HepG2 (cell line): ENCODE data around the gene FAM131A. TPM values are rescaled to one million over a fixed set of nuclear protein-coding genes. Genes with fewer than 3 reads are reported as not detected.

ENCODE experiments used
- ARNT2 ChIP-seq: sonication (generic); formaldehyde crosslinking; IDR thresholded peaks from 2 replicates; pipeline ENCODE4 v1.8.0; 2022; ENCODE audit warnings: mild to moderate bottlenecking, low read depth, missing genetic modification reagents, moderate library complexity
- EZH2 ChIP-seq: conservative IDR thresholded peaks from 2 replicates; pipeline ENCODE4 v1.6.1; 2012; ENCODE audit warnings: mild to moderate bottlenecking, low read depth, low read length, moderate library complexity
- NCOR1 ChIP-seq: fragments of 200-600 bp; sonication (generic); IDR thresholded peaks from 2 replicates; pipeline ENCODE4 v1.7.0; 2017; ENCODE audit warnings: antibody characterized with exemption, low read length, borderline replicate concordance
- POGK ChIP-seq: sonication (generic); formaldehyde crosslinking; conservative IDR thresholded peaks from 2 replicates; pipeline ENCODE4 v1.8.0; 2022; ENCODE audit warnings: mild to moderate bottlenecking, moderate library complexity, missing genetic modification reagents
- PPARG ChIP-seq: conservative IDR thresholded peaks from 2 replicates; pipeline ENCODE4 v1.6.1; 2016; ENCODE audit warnings: missing biosample characterization, missing genetic modification reagents
- RFXAP ChIP-seq: sonication (generic); formaldehyde crosslinking; IDR thresholded peaks from 2 replicates; pipeline ENCODE4 v1.4.0; 2020; ENCODE audit warnings: missing genetic modification reagents, borderline replicate concordance
- TCF7L2 ChIP-seq: IDR thresholded peaks from 2 replicates; pipeline ENCODE4 v1.6.1; 2011; ENCODE audit warnings: mild to moderate bottlenecking, low read depth, low read length, moderate library complexity
- THAP7 ChIP-seq: sonication (generic); formaldehyde crosslinking; IDR thresholded peaks from 2 replicates; pipeline ENCODE4 v1.8.1; 2023; ENCODE audit warnings: mild to moderate bottlenecking, missing genetic modification reagents
- ZFP36L2 ChIP-seq: sonication (generic); formaldehyde crosslinking; IDR thresholded peaks from 2 replicates; pipeline ENCODE4 v1.4.0; 2020; ENCODE audit warnings: missing genetic modification reagents
- ZFX ChIP-seq: sonication (generic); formaldehyde crosslinking; IDR thresholded peaks from 2 replicates; pipeline ENCODE4 v1.4.0; 2020; ENCODE audit warnings: mild to moderate bottlenecking, low read depth, missing genetic modification reagents, moderate library complexity
- ZNF143 ChIP-seq: sonication (generic); formaldehyde crosslinking; IDR thresholded peaks from 2 replicates; pipeline ENCODE4 v1.4.0; 2020; ENCODE audit warnings: missing genetic modification reagents
- ZNF484 ChIP-seq: sonication (generic); formaldehyde crosslinking; IDR thresholded peaks from 2 replicates; pipeline ENCODE4 v1.5.1; 2020; ENCODE audit warnings: mild to moderate bottlenecking, low read depth, missing genetic modification reagents, borderline replicate concordance
- ZNF598 ChIP-seq: sonication (generic); formaldehyde crosslinking; IDR thresholded peaks from 2 replicates; pipeline ENCODE4 v1.5.1; 2020; ENCODE audit warnings: mild to moderate bottlenecking, missing genetic modification reagents, borderline replicate concordance
- ZNF672 ChIP-seq: sonication (generic); formaldehyde crosslinking; IDR thresholded peaks from 2 replicates; pipeline ENCODE4 v1.8.1; 2022; ENCODE audit warnings: missing genetic modification reagents
- polyA plus RNA-seq, 8 experiments: library from polyadenylated mRNA; depleted of rRNA in 3 of 8; stranded (reverse) in 7 of 8; unstranded in 1 of 8; fragments of >200 nt; fragmentation: Illumina TruSeq in 4 of 8; extraction: Trizol in 4 of 8; gene quantifications; 2 replicates each; pipeline versions ENCODE4 v1.2.1 to v1.2.3, GENCODE V29; 2011 to 2016; ENCODE audit warnings: low read depth in 4 of 8, missing spikeins in 1 of 8, mixed read lengths in 1 of 8; ENCODE audit not compliant: insufficient read depth in 1 of 8
- total RNA-seq, 5 experiments: library from RNA; depleted of rRNA; stranded (reverse); fragments of >200 nt; fragmentation: Illumina TruSeq; extraction: Trizol; gene quantifications; 2 replicates each; pipeline ENCODE4 v1.2.3, GENCODE V29; 2016; ENCODE audit warnings: low read depth in 1 of 5
- TF ChIP-seq, protein P1 (sequence below): sonication (generic); formaldehyde crosslinking; conservative IDR thresholded peaks from 2 replicates; pipeline ENCODE4 v1.4.0; 2020; ENCODE audit warnings: mild to moderate bottlenecking, missing genetic modification reagents, moderate library complexity
- TF ChIP-seq, protein P2 (sequence below): sonication (generic); formaldehyde crosslinking; IDR thresholded peaks from 2 replicates; pipeline ENCODE4 v1.4.0; 2020; ENCODE audit warnings: missing genetic modification reagents
- TF ChIP-seq, protein P3 (sequence below): sonication (generic); formaldehyde crosslinking; IDR thresholded peaks from 2 replicates; pipeline ENCODE4 v1.5.1; 2020; ENCODE audit warnings: mild to moderate bottlenecking, missing genetic modification reagents, moderate library complexity

FAM131A gene
- total and polyA plus RNA-seq, 2 of the 13 experiments (the other 11 are each of a cell fraction or from before 2014, with no cell fraction given), result 9.2 to 9.3 TPM

DNA sequence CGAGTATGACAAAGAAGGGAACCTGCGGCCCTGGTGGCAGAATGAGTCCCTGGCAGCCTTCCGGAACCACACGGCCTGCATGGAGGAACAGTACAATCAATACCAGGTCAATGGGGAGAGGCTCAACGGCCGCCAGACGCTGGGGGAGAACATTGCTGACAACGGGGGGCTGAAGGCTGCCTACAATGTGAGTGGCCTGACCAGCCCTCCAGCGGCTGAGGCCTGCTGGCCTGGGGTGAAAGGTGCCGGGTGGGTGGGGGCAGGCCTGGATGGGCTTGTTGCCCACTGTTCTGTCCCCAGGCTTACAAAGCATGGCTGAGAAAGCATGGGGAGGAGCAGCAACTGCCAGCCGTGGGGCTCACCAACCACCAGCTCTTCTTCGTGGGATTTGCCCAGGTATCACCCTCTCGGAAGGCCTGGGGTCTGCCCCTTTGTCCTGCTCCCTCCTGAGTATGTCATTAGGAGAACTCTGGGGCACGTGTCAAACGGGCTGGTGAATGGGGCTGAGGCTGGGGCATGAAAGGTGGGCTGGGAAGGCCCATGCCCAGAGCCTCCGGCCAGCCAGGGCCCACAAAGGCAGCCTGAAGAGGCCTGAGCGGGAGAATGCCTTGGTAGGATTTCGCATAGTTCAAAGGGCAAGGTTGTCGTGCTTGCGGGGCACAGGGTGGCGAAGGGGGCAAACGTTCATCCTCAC lies 46.2 kb upstream of the FAM131A start (continued):
- TF ChIP-seq, protein P1, sequence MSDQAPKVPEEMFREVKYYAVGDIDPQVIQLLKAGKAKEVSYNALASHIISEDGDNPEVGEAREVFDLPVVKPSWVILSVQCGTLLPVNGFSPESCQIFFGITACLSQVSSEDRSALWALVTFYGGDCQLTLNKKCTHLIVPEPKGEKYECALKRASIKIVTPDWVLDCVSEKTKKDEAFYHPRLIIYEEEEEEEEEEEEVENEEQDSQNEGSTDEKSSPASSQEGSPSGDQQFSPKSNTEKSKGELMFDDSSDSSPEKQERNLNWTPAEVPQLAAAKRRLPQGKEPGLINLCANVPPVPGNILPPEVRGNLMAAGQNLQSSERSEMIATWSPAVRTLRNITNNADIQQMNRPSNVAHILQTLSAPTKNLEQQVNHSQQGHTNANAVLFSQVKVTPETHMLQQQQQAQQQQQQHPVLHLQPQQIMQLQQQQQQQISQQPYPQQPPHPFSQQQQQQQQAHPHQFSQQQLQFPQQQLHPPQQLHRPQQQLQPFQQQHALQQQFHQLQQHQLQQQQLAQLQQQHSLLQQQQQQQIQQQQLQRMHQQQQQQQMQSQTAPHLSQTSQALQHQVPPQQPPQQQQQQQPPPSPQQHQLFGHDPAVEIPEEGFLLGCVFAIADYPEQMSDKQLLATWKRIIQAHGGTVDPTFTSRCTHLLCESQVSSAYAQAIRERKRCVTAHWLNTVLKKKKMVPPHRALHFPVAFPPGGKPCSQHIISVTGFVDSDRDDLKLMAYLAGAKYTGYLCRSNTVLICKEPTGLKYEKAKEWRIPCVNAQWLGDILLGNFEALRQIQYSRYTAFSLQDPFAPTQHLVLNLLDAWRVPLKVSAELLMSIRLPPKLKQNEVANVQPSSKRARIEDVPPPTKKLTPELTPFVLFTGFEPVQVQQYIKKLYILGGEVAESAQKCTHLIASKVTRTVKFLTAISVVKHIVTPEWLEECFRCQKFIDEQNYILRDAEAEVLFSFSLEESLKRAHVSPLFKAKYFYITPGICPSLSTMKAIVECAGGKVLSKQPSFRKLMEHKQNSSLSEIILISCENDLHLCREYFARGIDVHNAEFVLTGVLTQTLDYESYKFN (CRISPR knock-in tag), result peak; percentile 36; the same call in 1 of the 2 replicates
- TF ChIP-seq NCOR1, result no peak
- TF ChIP-seq THAP7 (CRISPR knock-in tag), result no peak
- TF ChIP-seq, protein P2, sequence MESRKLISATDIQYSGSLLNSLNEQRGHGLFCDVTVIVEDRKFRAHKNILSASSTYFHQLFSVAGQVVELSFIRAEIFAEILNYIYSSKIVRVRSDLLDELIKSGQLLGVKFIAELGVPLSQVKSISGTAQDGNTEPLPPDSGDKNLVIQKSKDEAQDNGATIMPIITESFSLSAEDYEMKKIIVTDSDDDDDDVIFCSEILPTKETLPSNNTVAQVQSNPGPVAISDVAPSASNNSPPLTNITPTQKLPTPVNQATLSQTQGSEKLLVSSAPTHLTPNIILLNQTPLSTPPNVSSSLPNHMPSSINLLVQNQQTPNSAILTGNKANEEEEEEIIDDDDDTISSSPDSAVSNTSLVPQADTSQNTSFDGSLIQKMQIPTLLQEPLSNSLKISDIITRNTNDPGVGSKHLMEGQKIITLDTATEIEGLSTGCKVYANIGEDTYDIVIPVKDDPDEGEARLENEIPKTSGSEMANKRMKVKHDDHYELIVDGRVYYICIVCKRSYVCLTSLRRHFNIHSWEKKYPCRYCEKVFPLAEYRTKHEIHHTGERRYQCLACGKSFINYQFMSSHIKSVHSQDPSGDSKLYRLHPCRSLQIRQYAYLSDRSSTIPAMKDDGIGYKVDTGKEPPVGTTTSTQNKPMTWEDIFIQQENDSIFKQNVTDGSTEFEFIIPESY (CRISPR knock-in tag), result 0 out of 2 replicates have a peak, but pooled peaks have one; percentile 9
- peak; percentile 49 for TF ChIP-seq ZFX (CRISPR knock-in tag)
- TF ChIP-seq ZFP36L2 (CRISPR knock-in tag), result no peak
- TF ChIP-seq ZNF484, result no peak
- no peak for TF ChIP-seq ZNF143 (CRISPR knock-in tag)
- TF ChIP-seq, protein P3, sequence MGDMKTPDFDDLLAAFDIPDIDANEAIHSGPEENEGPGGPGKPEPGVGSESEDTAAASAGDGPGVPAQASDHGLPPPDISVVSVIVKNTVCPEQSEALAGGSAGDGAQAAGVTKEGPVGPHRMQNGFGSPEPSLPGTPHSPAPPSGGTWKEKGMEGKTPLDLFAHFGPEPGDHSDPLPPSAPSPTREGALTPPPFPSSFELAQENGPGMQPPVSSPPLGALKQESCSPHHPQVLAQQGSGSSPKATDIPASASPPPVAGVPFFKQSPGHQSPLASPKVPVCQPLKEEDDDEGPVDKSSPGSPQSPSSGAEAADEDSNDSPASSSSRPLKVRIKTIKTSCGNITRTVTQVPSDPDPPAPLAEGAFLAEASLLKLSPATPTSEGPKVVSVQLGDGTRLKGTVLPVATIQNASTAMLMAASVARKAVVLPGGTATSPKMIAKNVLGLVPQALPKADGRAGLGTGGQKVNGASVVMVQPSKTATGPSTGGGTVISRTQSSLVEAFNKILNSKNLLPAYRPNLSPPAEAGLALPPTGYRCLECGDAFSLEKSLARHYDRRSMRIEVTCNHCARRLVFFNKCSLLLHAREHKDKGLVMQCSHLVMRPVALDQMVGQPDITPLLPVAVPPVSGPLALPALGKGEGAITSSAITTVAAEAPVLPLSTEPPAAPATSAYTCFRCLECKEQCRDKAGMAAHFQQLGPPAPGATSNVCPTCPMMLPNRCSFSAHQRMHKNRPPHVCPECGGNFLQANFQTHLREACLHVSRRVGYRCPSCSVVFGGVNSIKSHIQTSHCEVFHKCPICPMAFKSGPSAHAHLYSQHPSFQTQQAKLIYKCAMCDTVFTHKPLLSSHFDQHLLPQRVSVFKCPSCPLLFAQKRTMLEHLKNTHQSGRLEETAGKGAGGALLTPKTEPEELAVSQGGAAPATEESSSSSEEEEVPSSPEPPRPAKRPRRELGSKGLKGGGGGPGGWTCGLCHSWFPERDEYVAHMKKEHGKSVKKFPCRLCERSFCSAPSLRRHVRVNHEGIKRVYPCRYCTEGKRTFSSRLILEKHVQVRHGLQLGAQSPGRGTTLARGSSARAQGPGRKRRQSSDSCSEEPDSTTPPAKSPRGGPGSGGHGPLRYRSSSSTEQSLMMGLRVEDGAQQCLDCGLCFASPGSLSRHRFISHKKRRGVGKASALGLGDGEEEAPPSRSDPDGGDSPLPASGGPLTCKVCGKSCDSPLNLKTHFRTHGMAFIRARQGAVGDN, result peak; percentile 71
- TF ChIP-seq EZH2, result no peak
- no peak for TF ChIP-seq ARNT2 (CRISPR knock-in tag)
- TF ChIP-seq ZNF598 (CRISPR knock-in tag), result no peak
- TF ChIP-seq ZNF672, result no peak
- TF ChIP-seq TCF7L2, result no peak
- no peak for TF ChIP-seq PPARG (CRISPR knock-in tag)
- no peak for TF ChIP-seq RFXAP (CRISPR knock-in tag)
- TF ChIP-seq POGK (CRISPR knock-in tag), result no peak
